Activated naive CD4-positive, alpha-beta T cell treated with anti-CD3 and anti-CD28 coated beads, Interleukin-2, amount 50 U/mL, for 72 hours (primary cell): ENCODE measurements around the gene LONRF2. TPM values are rescaled to one million over a fixed set of nuclear protein-coding genes. Genes with fewer than 3 reads are reported as not detected.

Source experiments
- ATAC-seq, 2 donors: fragments of 150-1000 bp; cut with Tn5 transposase; 2 replicates each; pipeline ENCODE4 v1.10.0; 2021; ENCODE audit warnings: mild to moderate bottlenecking in 2 of 2, moderate library complexity in 2 of 2
- DNase-seq, 2 donors: peaks; one replicate each; pipeline ENCODE4 v3.0.0; 2021 to 2022; ENCODE audit warnings: low spot score in 2 of 2
- H3K27ac Mint-ChIP-seq, 2 donors: one replicate each; pipeline ENCODE4 v1.8.0; 2022; ENCODE audit warnings: mild to moderate bottlenecking in 2 of 2, mixed read lengths in 2 of 2
- H3K36me3 Mint-ChIP-seq, 2 donors: one replicate each; pipeline ENCODE4 v1.8.0; 2022; ENCODE audit warnings: mixed read lengths in 2 of 2
- H3K9me3 Mint-ChIP-seq, 2 donors: one replicate each; pipeline ENCODE4 v1.8.0; 2022; ENCODE audit warnings: mixed read lengths in 2 of 2
- total RNA-seq, 2 donors: library from RNA; stranded (reverse); gene quantifications; one replicate each; pipeline ENCODE4 v1.2.3, GENCODE V29; 2022

LONRF2 gene
- total RNA-seq, 2 donors from 2014 or later, result 0.04 TPM; not detected in 1

DNA sequence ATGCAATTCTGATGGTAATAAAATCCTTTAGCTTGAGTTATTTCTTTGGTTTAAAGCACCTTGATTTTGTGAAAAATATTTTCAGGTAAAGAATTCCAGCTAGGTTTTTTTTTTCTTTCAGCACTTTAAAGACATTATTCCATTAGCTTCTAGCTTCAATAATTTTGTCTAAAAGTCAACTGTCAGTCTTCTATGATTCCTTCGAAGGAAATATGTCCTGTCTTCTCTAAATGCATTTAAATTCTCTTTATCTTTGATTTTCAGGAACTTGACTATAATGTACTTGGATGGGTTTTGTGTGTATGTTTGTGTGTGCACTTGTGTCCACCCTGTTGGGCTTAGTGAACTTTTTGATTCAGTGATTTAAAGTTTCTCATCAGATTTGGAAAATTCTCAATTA, 4.7 kb downstream of the LONRF2 start:
- H3K27ac Mint-ChIP-seq, result no peak overlapping the region

DNA sequence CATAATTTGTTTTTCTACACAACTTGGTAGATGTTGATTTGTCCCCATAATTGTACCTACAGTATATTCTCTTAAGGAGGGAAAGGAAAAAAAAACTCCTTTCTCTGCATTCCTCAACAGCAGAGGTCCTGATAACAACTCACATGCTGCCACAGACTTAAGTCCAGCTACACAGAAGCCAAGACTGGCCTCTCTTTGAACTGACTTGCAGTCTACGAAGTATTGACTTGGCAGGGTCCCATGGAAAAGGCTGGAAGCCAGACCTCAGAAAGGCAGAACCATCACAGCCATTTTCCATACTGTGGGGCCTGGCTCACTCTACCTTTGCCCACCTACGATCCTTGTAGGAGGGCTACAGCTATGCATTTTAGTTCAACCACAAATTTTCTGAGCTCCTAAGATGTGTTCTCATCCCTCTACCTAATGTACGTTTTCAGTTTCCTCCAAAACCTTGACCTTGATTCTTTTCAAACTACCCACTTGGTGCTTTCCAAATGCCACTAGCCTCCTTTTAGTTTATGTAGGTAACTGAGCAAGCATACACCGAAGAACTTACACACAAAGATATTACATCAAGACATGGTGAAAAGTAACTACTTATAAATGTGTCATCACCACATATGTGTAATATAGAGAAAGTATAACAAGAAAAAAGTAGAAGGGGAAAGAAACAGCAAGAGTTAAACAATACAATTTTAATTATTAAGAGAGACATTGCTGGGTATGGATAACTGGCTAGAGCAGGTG, 12.2 kb downstream of the LONRF2 start:
- no peak overlapping the region for H3K27ac Mint-ChIP-seq
- H3K9me3 Mint-ChIP-seq, result peaks cover 0 to 4% of the 10 kb centered on the region in 2 donors
- no peaks in the 10 kb centered on the region for H3K36me3 Mint-ChIP-seq
- DNase-seq (no peak), ATAC-seq (peak in 1 of 2 donors; percentile 71)

More for the DNA sequence above, 4.7 kb downstream of the LONRF2 start:
- no peak for DNase-seq
- no peak for ATAC-seq
- H3K9me3 Mint-ChIP-seq, result peaks cover 5 to 16% of the 10 kb centered on the region in 2 donors
- peaks cover 10 to 18% of the 10 kb centered on the region in 2 donors for H3K36me3 Mint-ChIP-seq

DNA sequence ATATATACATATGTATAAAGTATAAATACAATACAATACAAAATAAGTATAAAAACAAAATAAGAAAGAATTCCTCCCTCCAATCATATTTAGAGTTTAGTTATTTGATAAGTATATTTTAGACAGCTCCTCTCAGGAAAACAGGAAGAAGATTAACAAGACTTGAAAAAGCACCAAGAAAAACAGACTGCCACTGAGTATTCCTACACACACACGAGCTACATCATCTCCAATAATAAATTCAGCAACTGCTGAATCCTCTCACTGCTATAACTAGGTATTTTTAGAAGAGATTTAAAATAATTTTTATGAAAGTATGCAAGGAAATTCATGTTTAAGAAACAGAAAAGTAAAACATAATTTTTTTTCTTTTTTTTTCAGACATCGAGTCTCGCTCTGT, 13.0 kb downstream of the LONRF2 start:
- ATAC-seq (no peak), DNase-seq (no peak)
- H3K9me3 Mint-ChIP-seq, result peaks cover 0 to 4% of the 10 kb centered on the region in 2 donors
- H3K27ac Mint-ChIP-seq, result no peak overlapping the region
- H3K36me3 Mint-ChIP-seq, result no peaks in the 10 kb centered on the region

DNA sequence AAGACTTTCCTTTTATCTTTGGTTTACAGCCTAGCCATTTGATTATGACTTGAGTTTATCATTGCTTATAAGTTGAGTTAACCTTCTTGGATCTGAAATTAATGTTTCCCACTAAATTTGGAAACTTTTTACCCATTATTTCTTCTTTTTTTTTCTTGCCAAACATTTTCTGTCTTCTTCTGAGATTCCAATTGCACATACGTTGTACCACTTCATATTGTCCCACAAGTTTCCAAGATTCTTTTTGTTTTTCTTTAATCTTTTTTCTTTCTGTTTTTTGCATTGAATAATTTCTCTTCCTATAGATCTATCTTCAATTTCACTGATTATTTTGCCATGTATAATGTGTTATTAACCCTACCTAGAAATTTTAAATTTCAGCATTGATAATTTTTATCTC, 18.6 kb downstream of the LONRF2 start:
- ATAC-seq (no peak), DNase-seq (no peak)
- peaks cover 0 to 4% of the 10 kb centered on the region in 2 donors for H3K9me3 Mint-ChIP-seq
- no peaks in the 10 kb centered on the region for H3K36me3 Mint-ChIP-seq
- no peak overlapping the region for H3K27ac Mint-ChIP-seq

DNA sequence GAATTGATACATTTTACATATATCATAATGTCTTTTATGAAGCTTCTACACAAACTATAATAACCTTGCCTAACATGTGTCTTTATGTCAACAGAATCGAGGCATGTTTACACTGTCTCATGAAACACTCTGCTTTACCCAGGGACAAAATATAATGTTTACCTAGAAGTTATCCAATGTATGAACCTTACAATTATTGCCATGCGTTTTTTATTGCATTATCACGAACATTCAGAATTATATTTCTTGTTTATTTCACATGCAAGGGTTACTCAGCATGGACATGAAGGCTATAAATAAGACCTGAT, 19.8 kb downstream of the LONRF2 start:
- H3K27ac Mint-ChIP-seq, result no peak overlapping the region
- H3K36me3 Mint-ChIP-seq, result no peaks in the 10 kb centered on the region
- DNase-seq (no peak), ATAC-seq (no peak)
- H3K9me3 Mint-ChIP-seq, result peaks cover 0 to 4% of the 10 kb centered on the region in 2 donors

DNA sequence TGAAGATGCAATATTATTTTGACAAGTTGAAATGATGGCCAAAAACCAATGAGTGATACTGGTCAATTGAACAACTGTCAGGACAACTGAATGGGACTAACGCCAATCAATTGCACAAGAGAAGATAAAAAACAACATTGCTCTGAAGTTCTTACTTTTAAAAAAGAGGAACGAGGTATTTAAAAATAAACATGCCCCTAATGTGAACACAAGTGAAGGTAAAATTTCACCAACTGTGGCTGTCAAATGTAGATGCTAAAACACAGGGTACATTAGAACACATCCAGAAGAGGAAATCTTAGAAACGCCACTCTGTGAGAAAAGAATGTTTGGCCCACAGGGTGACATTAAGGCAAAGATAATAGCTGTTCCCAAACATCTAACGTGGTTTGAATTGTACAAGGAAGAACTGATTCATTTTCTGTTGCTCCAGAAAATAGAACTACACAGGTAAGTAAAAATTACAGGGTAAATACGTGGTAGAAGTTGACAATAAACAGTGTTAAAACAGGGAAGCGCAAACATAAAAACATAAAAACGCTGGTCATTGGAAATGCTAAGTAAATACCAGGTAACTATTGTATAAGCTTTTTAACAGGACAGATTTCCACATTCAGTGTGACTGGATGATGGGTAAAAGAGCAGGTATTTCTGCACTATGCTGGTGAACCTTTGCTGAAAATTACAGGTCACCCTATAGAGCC, 20.3 kb downstream of the LONRF2 start:
- H3K36me3 Mint-ChIP-seq, result no peaks in the 10 kb centered on the region
- H3K27ac Mint-ChIP-seq, result no peak overlapping the region
- H3K9me3 Mint-ChIP-seq, result peaks cover 0 to 4% of the 10 kb centered on the region in 2 donors
- ATAC-seq (no peak), DNase-seq (no peak)

DNA sequence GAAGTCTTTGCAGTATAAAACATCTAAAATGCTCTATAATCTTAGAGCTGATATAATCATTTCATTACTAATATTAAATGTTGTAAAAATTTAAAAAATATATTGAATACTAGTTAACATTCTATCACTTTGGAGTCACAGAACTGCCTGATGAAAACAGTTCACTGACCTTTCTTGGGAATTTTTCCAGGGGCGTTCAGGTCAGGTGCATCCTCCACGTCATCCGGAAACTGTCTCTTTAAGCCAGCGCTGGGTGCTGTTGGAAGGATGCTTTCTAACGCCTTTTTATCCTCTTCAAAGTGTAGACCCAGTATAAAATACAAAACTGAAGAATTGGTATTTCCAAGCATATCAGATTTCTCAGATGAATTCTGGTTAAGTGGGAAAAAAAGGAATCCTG, 22.8 kb downstream of the LONRF2 start:
- no peak for DNase-seq
- Mint-ChIP-seq H3K9me3 (no peaks in the 10 kb centered on the region), H3K36me3 (no peaks in the 10 kb centered on the region), H3K27ac (no peak overlapping the region)
- ATAC-seq, result no peak

DNA sequence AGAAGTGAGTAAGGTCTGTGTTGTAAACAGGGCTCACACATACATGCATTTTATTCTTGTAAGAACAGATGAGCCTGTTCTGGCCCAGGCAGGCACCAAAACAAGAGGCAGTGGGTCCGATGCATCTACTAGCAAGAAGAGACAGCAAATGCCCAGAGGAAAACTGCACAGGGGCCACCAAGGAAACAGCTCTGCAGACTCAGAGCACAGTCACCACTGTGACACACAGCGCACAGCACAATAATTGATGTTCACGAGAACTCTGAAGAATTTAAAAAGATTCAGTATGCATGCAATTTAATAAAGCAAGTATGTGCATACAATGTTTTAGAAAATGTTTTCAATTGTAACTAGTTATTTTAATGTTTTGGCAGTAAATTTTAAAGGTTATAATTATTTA, 24.8 kb downstream of the LONRF2 start:
- DNase-seq (no peak), ATAC-seq (no peak)
- H3K27ac Mint-ChIP-seq, result no peak overlapping the region
- H3K9me3 Mint-ChIP-seq, result no peaks in the 10 kb centered on the region
- H3K36me3 Mint-ChIP-seq, result no peaks in the 10 kb centered on the region

DNA sequence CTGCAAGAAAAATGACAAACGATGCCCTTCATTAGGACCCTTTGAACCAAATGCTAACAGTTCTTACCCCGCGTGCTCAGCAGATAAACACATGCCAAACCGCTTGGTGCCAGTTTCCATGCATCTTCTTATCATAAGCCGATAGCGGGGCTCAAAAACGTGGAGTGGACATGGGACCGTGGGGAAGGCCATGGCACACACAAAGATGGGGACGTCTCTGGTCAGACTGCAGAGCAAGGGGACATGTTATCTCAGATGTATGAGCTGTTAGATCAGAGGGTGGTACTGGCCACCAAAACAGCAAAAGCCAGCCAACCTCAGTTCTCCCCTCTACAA, 28.2 kb downstream of the LONRF2 start:
- no peaks in the 10 kb centered on the region for H3K9me3 Mint-ChIP-seq
- H3K36me3 Mint-ChIP-seq, result no peaks in the 10 kb centered on the region
- H3K27ac Mint-ChIP-seq, result no peak overlapping the region
- ATAC-seq (no peak), DNase-seq (no peak)

DNA sequence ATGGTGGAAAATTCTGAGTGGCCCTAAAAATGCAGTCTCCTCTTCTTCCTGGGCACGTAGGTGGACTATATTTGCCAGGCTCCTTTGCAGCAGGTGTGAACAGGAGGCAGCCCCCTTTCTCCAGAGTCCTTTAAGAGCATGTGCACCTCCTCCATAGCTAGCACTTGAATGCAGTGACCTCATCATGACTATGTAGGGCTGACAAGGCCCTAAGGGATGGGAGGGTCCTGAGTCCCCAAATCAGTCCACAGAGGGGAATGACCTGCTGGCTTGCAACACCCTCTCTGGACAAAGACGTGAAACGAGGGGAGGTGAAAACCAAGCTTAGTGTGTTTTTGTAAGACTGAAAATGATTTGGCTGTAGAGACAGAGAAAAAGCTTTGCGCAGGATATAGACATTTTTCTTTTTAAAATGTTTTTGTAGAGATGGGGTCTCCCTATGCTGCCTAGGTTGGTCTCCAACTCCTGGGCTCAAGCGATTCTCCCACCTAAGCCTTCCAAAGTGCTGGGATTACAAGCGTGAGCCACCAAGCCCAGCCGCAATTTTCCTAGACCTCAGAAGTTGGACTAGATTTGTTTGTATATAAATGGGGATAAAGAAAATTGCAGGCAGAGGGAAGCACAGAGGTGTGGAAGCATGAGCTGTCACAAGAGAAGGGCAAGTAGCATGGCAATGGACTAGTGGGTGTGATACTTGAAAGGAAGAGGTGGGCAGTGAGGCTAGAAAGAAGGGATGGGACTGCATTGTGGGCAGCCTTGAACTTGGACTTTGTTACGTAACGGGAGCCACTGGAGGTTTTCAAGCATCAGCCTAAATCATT, 28.8 kb downstream of the LONRF2 start:
- DNase-seq, result no peak

DNA sequence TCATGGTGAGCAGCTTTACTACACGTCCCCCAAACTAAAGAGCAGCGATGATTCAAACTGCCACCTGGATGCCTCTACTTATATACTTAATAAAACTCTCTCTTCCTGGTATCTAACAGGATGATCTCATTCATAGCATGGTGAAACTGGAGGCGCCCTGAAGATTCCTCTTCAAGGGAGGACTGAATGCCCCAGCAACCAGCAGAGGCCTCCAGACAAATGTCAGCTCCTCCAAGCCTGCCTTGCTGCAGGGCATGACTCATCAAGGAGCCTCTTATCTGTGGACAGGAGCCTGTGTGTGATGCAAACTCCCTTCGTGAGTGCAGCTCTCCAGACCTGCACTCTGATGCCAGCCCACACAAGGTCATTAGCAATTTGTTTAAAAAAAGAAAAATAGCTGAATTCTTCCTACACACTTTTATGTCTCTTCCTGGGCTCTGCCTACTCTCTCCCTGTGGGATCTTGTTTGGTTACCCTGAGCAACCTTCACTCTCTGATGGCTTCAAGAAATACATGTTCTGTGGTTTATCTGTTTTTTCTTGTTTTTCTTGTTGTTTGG, 30.2 kb downstream of the LONRF2 start:
- Mint-ChIP-seq H3K27ac (no peak overlapping the region), H3K9me3 (no peaks in the 10 kb centered on the region), H3K36me3 (no peaks in the 10 kb centered on the region)
- ATAC-seq, result peak; percentile 71
- DNase-seq, result peak in 1 of 2 donors; percentile 31

More for the DNA sequence above, 28.8 kb downstream of the LONRF2 start:
- ATAC-seq, result no peak
- H3K36me3 Mint-ChIP-seq, result no peaks in the 10 kb centered on the region
- H3K27ac Mint-ChIP-seq, result no peak overlapping the region
- H3K9me3 Mint-ChIP-seq, result no peaks in the 10 kb centered on the region

DNA sequence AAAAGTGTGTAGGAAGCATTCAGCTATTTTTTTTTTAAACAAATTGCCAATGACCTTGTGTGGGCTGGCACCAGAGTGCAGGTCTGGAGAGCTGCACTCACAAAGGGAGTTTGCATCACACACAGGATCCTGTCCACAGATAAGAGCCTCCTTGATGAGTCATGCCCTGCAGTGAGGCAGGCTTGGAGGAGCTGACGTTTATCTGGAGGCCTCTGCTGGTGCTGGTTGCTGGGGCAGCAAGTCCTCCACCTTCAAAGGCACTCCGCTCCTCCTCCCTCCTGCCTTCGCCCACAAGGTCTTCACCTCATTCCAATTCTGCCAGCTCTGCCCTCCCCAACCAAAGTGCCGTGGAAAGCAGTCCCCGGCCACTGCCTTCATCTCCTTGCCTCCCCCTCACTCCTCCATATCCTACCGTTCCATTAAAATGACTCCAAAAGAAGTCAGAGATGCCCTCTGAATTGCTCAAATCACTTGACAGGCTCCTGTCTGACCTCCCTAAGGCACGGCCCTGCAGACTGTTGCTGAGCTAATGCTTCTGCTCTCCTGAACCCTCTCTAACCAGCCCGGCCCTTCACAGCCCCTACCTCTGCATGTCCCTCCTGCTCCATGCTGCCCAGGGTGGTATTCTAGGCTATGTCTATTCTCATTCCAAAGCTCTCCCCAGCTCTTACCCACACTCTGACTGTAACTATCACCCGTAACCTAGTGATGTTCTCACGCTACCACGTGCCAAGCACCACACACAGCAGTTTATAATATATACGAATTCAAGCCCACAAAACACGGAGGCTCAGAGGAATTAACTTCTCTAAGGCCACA, 30.9 kb downstream of the LONRF2 start:
- DNase-seq, result peak; percentile 49 to 58
- H3K27ac Mint-ChIP-seq, result no peak overlapping the region
- H3K36me3 Mint-ChIP-seq, result no peaks in the 10 kb centered on the region
- H3K9me3 Mint-ChIP-seq, result no peaks in the 10 kb centered on the region
- ATAC-seq, result peak; percentile 91 to 95

DNA sequence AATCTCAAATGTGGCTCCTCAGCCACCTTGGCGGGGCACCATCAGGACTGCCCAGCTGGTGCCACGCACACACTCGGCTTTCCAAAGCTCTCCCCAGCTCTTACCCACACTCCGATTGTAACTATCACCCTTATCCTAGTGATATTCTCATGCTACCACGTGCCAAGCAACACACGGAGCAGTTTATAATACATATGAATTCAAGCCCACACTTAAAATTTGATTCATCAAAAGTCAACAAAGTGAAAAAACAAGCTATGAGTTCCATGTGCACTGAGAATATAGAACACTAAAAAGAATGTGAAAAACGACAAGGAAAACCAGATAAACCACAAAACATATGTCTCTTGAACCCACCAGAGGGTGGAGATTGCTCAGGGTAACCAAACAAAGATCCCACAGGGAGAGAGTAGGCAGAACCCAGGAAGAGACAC, 31.6 kb downstream of the LONRF2 start:
- Mint-ChIP-seq H3K36me3 (no peaks in the 10 kb centered on the region), H3K9me3 (no peaks in the 10 kb centered on the region), H3K27ac (no peak overlapping the region)
- ATAC-seq (no peak), DNase-seq (no peak)

DNA sequence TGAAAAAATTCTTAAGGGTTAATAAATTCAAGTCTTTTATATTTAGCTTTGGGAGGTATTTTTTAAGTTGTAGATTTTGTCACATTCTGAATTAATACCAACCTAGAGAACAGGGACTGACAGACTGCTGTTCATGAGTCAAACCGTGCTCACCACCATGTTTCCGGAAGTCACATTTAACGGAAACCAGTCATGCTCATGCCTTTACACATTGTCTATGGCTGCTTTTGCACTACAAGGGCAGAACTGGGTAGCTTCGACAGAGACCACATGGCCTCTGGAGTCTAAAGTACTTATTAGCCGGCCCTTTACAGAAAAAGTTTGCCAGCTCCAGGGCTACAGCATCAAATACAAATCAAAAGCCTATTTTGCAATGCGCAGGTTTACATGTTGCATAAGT, 33.3 kb downstream of the LONRF2 start:
- Mint-ChIP-seq H3K27ac (no peak overlapping the region), H3K9me3 (no peaks in the 10 kb centered on the region), H3K36me3 (no peaks in the 10 kb centered on the region)
- DNase-seq (no peak), ATAC-seq (no peak)

DNA sequence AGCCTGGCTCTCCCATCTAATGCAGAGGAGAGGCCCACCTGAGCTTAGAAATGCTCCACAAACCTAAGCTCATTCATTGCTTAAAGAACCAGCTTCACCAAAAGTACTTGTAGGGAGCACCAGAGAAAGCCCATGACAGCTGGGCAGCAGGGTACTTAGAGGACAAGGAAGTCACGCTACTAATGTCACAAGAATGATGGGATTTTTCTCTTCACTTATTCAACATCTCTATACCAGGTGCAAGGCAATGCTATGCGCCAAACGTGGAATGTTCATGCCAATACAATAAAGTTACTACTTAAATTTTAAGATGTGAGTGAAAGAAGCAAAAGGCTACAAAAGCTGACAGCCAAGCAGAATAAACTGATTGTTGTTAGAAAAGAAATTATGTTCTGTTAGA, 36.0 kb downstream of the LONRF2 start:
- Mint-ChIP-seq H3K36me3 (no peaks in the 10 kb centered on the region), H3K9me3 (no peaks in the 10 kb centered on the region), H3K27ac (no peak overlapping the region)
- DNase-seq (no peak), ATAC-seq (no peak)

DNA sequence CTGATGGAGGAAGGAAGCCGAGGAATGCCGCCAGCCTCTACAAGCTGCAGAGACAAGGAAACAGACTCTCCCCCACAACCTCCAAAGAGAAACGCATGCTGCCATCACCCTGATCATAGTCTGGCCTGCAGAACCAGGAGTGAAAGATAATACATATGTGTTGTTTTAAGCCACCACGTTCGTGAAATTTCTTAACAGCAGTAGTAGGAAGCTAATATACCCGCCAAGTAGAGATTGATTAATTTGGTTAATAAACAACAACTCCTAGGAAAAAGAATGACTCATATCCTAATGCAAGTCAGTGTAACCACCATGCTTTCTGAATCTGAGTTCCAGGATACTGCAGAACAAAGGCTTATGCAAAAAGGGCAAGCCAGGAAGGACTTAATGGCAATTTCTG, 36.6 kb downstream of the LONRF2 start:
- no peak overlapping the region for H3K27ac Mint-ChIP-seq
- no peaks in the 10 kb centered on the region for H3K36me3 Mint-ChIP-seq
- ATAC-seq (no peak), DNase-seq (no peak)
- no peaks in the 10 kb centered on the region for H3K9me3 Mint-ChIP-seq
